ENCODE results near the gene UBALD2.

DNA sequence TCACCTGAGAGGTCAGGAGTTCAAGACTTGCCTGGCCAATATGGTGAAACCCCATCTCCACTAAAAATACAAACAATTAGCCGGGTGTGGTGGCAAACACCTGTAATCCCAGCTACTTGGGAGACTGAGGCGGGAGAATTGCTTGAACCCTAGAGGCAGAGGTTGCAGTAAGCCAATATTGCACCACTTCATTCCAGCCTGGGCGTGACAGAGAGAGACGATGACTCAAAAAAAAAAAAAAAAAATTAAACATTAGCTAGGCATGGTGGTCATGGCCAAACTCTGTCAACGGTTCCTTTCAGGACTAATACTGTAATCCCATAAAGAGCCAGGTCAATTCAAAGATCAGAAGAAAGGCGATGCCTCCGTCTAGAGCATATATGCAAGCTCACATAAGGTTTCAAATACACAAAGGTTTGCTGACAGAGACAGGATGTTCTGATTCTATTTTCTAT is 27.3 kb upstream of the UBALD2 start:
- TF ChIP-seq CTCF (IDR thresholded peaks at IDR 0.05), result no peak
- no peak for TF ChIP-seq POLR2A (IDR thresholded peaks at IDR 0.05)
